GM19025 (cell line): ENCODE results near the gene ERC2.
"Not testable (repeated sequence)": the region's sequence is repeated elsewhere in the genome, so short reads cannot be mapped to it uniquely, and the experiment has no call there.

ENCODE experiments used
- ATAC-seq: cut with Tn5 transposase; IDR thresholded peaks from one replicate; pipeline ENCODE4 v1.9.1; 2021; ENCODE audit warnings: mild to moderate bottlenecking, low read depth, moderate library complexity; ENCODE audit not compliant: unreplicated experiment

Gene ERC2

DNA sequence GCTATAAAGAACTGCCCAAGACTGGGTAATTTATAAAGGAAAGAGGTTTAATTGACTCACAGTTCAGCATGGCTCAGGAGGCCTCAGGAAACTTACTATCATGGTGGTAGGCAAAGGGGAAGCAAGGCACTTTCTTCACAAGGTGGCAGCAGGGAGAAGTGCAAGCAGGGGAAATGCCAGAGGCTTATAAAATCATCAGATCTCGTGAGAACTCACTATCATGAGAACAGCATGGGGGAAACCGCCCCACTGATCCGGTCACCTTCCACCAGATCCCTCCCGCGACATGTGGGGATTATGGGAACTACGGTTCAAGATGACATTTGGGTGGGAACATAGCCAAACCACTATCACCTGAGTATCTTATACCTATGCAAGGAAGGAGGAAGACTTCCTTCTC is 963.2 kb downstream of the ERC2 start:
- ATAC-seq = not testable (repeated sequence)

DNA sequence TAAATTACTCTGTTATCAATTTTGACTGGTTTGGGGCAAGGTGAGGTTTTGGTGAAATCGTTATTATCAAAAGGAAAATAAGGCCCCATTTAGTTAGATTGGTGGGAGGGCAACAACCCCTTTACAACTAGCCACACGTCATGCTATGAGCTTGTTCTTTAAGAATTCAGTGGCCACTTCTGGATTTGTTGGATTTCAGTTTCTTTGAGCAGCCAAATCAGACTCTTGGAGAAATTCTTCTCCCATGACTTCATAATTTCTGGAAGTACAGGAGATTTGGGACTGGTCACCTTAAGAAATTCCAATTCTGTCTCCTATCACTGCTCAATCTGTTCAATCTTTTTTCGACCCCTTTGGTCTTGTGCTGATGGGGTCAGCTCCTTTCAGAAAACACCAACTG is 966.4 kb downstream of the ERC2 start:
- no peak for ATAC-seq

DNA sequence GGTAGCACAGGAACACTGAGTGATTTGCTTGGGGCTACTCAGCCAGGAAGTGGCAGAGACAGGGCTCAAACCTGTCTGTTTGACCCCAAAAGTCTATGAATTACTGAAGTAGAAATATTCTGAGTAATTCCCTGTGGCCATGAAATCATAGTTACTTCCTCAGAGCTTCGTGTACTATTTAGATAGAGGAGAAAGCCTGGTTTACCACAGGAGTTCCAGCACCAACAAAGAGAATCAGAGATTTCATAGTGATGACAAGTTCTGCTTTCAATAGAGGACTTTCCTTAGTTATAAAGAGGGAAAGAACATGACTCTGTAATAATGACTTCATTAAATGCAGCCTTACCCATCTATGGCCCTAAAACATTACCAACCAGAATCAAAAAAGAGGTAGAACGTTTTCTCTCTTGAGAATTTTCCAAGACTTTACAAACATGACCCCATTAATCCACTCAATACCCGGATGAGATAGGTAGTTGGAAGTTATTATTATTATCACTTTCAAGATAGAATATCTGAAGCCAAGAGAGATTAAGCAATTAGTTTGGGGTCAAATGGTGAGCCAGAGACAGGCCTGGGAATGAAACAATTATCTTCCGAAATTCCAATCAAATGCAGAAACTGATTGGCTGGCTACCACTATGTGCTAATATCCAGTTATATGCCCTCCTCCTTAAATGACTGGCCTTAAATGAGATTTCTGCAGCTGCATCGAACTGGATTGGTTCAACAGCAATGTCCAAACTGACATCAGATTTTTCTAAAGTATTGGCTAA is 967.5 kb downstream of the ERC2 start:
- no peak for ATAC-seq

DNA sequence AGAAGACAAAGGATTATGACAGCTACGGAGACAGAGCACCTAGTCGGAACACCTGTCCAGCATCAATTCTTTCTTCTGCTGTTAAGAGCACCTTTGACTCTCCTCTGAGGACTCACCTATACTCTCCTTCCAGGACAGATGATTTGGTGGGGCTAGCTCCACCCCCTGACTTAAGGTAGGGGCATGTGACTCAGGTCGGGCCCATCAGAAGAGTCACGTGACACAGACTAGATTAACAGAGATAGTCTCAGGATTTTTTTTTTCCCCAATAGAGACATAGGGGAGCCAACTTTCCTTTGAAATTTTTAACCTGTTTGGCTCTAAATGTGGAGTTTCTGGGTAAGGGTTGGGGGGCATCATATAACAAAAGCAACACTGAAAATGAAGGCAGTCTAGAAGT is 969.7 kb downstream of the ERC2 start:
- ATAC-seq = no peak

DNA sequence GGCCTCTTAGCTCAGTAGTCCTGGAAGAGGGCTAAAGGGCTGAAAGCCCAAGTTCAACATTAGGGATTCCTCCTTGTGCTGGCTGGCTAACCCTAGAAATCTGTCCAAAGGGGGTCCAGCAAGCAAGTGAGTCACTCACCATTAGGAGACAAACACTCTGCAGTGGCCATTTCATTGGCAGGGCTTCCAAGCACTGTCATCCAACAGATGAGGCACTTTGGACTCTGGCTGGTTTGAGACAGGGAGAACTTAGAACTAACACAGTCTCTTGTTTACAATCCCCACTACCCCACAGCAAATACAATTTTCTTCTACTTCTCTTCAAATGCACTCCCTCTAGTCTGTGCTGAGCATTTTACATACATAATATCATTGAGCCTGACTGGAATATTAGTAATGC is 971.0 kb downstream of the ERC2 start:
- no peak for ATAC-seq

DNA sequence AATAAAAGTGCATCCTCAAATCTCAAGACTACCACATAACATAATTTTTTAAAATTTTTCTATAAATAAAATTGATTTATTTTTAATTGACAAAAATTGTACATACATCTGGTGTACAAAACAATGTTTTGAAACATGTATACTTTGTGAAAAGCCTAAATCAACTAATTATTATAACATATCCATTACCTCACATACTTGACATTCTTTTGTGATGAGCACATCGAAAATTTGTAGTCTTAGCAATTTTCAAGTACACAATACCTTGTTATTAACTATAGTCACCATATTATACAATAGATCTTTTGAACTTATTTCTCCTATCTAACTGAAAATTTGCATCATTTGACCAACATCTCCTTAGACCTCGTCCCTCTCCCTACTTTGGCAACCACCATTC is 973.3 kb downstream of the ERC2 start:
- ATAC-seq = no peak

DNA sequence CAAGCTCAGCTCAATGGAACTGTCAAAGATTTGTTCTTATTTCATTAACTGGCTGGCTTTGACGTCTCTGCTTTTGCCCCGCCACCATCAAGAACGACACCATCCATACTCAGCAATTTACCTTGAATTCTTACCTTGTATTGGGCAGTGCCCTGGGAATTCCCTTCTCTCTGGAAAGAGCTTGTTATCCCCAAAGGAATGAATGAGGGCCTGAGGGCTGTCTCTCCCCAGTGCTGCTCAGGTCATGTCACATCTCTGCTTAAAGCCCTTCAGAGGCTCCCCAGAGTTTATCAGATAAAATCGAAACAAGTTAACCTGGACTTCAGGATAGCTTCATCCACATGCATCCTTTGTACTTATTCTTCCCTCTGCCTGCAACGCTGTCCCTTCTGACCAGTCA is 975.3 kb downstream of the ERC2 start:
- ATAC-seq = no peak

DNA sequence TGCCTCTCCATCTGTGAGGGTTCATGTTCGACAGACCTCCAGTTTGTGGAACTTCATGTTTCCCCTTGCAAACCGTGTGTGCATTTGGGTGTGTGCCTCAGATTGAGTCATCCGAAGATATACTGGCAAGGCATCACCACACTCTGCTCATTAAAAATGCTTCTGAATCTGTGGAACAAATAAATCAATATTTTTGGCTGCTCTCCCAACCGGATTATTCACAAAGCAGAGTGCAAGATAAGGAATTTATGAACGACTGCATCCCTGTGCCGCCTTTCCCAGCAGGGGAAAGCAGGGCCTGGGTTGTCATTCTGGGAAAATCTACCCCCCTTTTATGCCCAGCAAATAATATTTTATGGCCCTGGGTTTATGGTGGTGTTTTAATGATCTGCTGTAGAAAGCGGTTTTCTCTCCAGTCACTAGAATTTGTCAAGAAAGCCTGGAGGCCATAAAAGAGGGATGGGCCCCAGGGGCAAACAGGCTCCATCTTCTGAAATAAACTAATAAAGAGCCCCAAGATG is 976.9 kb downstream of the ERC2 start:
- ATAC-seq = no peak

DNA sequence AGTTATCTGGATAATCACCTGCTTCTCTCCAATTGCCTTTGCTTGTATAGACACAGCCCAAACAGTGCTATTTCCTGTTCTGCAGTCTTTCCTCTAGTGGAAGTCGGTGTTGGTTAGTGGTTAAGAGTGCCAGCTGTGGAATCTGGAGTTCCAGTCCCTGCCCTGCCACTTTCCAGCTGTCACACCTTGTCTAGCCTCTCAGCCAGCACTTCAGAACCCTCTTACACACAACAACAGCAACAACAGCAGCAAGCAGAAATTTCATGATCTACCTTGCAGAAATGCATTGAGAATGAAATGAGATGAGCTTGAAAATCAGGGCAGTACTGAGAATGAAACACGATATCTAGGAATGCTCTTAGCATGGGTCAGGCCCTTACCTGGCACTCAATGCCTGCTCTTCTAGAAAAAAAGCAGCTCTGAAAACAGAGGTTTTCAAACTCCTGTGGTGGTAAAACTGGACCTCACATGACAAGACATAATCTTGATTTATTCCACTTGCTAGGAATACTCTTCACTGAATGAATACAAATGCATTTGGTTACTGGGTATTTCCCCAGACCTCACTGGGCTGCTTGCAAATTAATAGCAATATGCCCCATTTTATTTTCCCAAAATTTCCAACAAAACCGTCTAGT is 977.9 kb downstream of the ERC2 start:
- no peak for ATAC-seq

DNA sequence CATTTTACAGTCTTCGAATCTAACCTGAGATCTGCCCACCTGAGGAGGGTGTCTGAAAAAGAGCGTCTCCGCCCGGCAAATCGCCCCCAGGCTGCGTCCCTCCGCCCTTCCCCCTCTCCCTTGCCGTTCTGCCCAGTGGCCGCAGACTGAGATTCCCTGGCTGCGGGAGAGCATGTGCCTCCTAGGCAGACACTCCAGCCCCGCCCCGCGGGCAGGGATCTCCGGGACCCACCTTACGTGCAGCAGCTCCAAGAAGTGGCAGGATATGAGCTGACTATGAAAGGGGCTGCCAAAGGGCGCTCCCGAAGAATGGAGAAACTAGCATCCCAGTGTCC is 978.5 kb downstream of the ERC2 start:
- no peak for ATAC-seq

DNA sequence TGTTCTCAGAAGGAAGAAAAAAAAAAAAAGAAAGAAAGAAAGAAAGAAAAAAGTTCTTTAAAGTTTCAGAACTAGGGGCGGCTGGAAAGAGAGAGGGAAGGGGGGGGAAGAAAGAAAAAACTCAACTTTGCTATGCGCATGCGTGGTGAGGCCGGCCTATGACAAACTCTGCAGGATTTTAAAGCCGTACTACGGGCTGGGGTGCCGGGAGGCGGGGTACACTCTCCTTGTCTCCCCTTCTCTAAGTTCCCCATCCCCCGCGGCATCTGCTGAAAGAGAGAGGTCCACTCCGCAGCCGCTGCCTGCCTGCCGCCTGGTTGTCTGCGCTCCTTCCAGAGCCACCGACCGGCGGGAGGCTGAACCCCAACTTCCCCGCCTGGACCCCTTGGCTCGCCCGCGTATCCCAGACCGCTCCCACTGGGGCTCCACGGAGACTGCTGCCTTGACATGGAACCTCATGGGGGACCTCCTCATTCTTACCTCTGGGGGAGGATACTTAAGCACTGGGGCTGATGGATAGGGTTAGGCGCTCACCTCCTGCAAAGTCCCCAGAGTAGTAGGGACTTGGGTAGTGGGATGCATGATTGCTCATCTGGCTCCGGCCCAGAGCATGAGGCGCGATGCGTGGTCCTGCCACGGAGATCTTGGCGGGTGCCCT is 979.7 kb downstream of the ERC2 start:
- ATAC-seq = no peak

DNA sequence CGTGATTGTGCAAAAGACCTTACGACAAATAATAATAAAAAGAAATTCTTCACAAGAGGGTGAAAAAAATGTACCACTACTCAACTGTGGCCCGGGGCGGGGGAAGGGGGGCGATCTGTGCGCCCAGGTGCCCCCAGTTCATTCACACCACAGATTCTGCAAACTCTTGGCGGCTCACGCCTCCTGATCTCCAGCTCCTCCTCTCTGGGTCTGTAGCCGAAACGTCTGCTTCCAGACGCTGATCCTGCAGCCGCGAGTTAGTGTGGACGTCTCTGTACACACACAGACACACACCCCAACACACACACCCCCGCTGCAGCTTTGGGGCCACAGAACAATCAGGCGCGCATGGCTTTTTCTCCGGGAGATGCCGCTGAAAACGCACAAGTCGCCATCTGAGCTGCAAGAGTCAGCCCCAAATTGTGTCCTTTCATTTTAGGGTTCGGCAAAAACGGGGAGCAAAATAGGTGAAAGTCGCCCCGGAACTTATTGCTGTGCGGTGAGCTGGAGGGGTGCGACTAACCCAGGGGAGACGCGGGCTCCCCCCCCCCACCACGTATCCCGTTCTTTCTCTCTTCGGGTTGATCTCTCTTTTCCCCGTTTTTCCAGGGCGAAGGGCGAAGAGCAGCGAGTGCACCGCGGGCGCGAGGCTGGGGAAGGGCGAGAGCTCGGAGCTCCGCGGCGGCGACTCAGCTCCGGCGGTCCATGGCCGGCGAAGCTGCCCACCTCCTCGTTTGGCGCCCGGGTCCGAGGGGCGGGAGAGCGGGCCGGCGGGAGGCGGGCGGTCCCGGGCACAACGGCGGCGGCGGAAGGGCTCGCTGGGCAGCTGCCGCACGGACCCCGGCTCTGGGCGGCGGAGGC is 980.7 kb downstream of the ERC2 start:
- no peak for ATAC-seq

DNA sequence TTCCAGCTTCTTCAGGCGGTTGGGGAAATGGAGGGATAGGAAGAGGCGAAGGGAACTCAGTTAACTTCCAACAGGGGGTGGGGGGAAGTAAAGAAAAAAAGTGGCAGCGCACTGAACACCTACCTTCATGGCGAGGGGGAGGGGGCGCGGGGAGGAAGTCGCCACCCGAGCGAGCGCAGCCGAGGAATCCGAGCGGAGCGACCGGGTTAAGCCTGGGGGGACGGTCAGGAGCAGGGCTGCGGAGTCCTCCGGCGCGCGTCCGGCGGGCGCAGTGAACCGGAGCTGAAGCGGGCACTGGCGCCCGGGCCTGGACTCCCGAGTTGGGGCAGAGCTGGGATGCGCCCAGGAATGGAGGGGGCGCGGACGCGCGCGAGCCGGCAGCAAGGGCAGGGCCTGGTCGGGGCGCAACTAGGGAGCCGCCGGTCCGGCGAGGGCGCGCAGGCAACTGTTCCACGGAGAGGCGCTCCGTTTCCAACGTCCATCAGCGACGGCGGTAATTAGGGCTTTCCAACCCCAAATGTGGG is 981.3 kb downstream of the ERC2 start, which contains the start of gene WNT5A:
Gene WNT5A, minus strand, starts transcription at position 450 of the 524 bp plus-strand sequence. Its CDS starts 321 bp downstream, at position 129.
- ATAC-seq = no peak

DNA sequence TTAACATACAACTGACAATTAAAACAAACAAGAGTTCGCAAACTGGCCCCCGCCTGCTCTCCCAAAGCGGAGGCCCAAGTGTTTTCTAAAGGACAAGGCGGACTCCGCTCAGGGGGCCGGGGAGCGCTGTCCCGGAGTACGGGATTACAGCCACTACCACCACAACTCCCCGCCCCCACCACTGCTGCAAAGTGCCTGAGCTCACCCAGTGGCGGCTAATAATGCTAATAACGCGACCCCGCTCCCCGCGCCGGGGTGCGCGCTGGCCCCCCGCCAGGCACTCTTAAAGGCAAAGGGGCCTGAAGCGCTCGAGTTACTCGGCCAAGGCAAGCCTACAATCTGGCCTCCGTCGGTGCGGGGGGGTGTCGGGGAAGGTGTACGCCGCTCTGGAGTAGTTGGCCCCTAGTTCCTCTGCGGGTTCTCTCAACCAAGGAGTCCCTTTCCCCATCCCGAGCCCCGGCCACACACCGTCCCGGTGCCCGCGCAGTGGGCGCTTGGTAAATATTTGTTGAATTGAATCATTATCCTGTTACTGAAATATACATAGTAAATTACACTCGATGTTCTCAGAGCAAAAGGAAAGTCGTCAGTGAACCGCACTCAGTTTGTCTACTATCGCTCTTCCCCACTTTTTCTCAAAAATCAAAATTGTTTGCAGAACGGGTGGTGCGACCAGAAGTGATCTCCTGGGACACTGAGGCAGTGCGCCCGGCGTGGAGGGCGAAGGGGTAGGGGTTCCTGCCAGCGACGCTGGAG is 982.0 kb downstream of the ERC2 start:
- no peak for ATAC-seq

DNA sequence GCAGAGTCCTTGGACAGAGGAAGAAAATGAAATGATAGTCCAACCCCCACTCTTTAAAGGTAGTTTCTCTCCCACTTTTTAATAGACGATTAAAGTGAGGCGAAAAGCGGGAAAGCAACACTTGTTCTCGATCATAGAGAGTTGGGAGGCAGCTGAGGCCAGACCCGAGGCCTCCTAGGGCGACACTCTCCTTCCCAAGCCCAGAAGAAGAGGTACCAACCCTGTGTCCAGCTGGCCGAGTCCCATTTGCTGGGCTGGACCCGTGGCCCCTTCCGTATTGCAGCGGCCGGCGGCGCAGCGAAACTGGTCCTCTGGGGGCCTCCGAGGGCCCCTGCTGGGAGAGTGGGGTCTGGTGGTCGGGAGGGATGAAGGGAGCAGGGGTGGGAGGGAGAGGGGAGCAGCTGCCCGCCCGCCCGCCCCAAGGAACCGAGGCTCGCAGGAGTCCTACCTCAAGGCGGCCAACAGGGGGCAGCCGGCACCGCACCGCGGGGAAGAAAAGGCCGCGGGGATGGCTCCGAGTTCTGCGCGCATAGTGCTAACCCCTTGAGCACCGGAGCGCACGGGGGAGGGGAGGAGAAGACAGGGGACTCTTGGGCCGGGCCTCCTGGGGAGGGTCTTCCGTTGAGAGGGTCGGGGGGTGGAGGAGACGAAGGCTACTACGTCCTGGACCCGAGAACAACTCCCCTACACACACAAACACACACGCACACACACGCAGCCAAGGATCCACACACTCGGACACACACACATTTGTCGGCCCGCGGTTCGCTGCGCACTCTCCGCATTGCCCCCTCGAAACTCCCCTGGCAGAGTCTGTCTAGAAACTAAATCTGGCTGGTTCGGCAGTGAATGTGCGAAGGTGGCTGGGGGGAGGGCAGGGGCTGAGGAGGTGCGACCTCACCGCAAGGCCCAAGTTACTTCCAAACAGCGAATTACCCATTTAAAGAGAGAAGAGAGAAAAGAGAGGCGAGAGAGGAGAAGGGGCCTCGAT is 983.2 kb downstream of the ERC2 start:
- peak; percentile 65 for ATAC-seq

DNA sequence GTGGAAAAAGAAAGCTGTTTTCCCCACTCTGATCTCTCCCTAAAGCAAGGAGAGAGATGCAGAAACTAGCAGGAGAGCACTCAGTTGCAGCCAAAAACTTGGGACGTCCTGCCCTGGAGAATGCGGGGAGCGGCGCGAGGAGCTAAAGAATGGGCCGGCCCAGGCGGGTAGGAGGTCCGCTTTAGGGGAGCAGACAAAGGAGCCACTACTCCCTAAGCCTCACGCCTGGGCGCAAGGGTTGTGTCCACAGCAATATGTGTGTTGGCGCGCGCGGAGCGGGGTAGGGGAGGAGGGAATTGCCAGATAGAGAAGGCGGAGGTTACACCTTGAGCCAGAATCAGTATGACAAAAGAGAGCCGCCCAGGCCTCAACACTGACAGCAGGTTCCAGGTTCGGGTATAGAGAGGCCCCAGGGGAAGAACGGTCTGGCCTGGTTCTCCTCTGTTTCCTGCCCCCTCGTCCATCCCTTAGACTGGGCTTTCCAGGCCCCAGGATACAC is 984.0 kb downstream of the ERC2 start:
- ATAC-seq = no peak

DNA sequence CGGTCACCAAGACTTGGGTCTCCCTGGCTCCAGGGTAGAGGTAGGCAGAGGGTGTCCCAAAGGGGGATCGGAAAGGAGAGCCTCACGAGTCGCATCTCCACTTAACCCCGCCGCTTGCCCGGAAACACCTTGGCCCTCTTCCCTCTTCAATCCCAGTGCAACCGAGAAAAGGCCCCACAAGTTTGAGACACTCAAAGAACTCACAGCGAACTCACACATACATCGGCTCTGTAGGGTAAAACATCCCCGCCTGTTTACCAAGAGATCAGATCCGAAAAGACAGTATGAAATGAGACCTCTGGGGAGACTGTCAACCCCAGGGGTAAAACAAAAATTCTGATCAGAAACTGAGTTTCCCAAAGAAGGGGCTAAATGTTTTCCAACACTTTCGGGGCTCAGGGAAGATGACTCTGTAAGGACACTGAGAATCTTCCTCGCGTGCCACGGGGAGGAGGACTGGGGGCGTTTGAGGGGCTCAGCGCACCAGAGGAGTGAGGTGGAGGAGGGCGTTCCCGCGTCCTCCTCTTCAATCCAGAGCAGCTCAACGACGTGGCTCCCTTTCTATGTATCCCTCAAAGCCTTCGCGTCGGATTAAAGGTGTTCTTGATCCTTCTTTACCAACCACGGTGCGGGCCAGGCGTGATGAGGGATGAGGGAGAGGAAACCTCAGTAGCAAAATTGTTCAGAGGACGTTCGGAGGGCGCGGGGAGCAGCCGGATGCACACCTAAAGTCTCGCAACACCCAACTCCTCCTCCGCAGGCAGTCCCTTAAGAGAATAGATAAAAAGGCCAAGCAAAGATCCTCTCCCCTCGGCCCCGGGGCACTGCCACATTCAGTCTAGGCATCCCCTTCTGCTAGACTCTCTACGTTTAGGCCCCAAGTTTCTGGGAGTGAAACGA is 984.8 kb downstream of the ERC2 start:
- ATAC-seq = no peak
